Naive B cell (primary cell): ENCODE data around the gene EN2. TPM values are rescaled to one million over a fixed set of nuclear protein-coding genes. Genes with fewer than 3 reads are reported as not detected.
A peak's percentile ranks its signal among the peaks of the same experiment; 100 is the strongest.

Source experiments
- ATAC-seq, 2 donors: fragments of 150-1000 bp; cut with Tn5 transposase; 2 replicates each; pipeline ENCODE4 v1.10.0; 2021; ENCODE audit warnings: low read depth in 2 of 2, mild to moderate bottlenecking in 2 of 2, moderate library complexity in 2 of 2
- DNase-seq: peaks from one replicate; pipeline ENCODE4 v3.0.0; 2022
- H3K27ac Mint-ChIP-seq, 6 donors: one replicate each; pipeline ENCODE4 v1.8.0; 2020 to 2022; ENCODE audit warnings: mild to moderate bottlenecking in 6 of 6, mixed read lengths in 6 of 6, moderate library complexity in 5 of 6, inconsistent platforms in 2 of 6
- H3K27me3 Mint-ChIP-seq, 3 donors: one replicate each; pipeline ENCODE4 v1.8.0; 2021 to 2022; ENCODE audit warnings: mixed read lengths in 3 of 3, mild to moderate bottlenecking in 1 of 3
- H3K36me3 Mint-ChIP-seq, 2 donors: one replicate each; pipeline ENCODE4 v1.8.0; 2020 to 2022; ENCODE audit warnings: mixed read lengths in 2 of 2, inconsistent platforms in 1 of 2, mild to moderate bottlenecking in 1 of 2
- H3K4me1 Mint-ChIP-seq, 3 donors: one replicate each; pipeline ENCODE4 v1.8.0; 2020 to 2022; ENCODE audit warnings: mixed read lengths in 3 of 3, inconsistent platforms in 1 of 3, mild to moderate bottlenecking in 1 of 3, moderate library complexity in 1 of 3
- H3K4me3 Mint-ChIP-seq, 8 donors: one replicate each; pipeline ENCODE4 v1.8.0; 2020 to 2022; ENCODE audit warnings: mild to moderate bottlenecking in 8 of 8, mixed read lengths in 8 of 8, moderate library complexity in 8 of 8, inconsistent platforms in 2 of 8
- H3K9me3 Mint-ChIP-seq, 7 donors: one replicate each; pipeline ENCODE4 v1.8.0; 2020 to 2022; ENCODE audit warnings: mixed read lengths in 7 of 7, mild to moderate bottlenecking in 5 of 7, inconsistent platforms in 2 of 7, moderate library complexity in 1 of 7
- polyA plus RNA-seq, 6 donors: library from polyadenylated mRNA; unstranded; fragments of 300-500 nt; fragmentation: Illumina TruSeq; gene quantifications; one replicate each; pipeline ENCODE4 v1.2.3, GENCODE V29; 2021; ENCODE audit warnings: low read depth in 6 of 6

EN2 gene
- polyA plus RNA-seq, 6 donors from 2014 or later = not detected

DNA sequence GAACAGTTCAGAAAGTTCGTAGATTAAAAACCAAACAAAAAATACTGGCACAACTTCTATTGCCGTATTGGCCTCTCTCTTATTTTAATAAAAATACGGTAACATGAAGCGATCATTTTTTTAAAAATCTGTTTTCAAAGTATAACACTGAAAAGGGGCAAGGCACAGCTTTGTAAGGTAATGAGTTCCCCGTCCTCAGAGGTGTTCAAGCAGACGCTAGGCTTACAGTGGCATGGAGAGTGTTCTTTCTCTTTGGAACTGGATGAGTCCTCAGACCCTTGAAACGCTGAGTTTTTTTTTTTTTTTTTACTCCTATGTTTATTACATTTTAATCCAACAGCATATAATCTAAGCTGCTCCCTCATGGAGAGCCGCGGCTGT, 7.8 kb downstream of the EN2 start:
- Mint-ChIP-seq H3K36me3 (peaks cover 0 to 8% of the 10 kb centered on the region in 2 donors), H3K4me3 (peak overlapping the region in 5 of 8 donors; percentile 16 to 69 (median 49)), H3K9me3 (peaks cover 0 to 9% (median 3%) of the 10 kb centered on the region in 7 donors), H3K27ac (peak overlapping the region in 2 of 6 donors; percentile 36 to 72), H3K4me1 (peaks cover 8 to 33% (median 23%) of the 10 kb centered on the region in 3 donors), H3K27me3 (peaks cover 59 to 93% (median 69%) of the 10 kb centered on the region in 3 donors)
- no peak for DNase-seq
- no peak for ATAC-seq

DNA sequence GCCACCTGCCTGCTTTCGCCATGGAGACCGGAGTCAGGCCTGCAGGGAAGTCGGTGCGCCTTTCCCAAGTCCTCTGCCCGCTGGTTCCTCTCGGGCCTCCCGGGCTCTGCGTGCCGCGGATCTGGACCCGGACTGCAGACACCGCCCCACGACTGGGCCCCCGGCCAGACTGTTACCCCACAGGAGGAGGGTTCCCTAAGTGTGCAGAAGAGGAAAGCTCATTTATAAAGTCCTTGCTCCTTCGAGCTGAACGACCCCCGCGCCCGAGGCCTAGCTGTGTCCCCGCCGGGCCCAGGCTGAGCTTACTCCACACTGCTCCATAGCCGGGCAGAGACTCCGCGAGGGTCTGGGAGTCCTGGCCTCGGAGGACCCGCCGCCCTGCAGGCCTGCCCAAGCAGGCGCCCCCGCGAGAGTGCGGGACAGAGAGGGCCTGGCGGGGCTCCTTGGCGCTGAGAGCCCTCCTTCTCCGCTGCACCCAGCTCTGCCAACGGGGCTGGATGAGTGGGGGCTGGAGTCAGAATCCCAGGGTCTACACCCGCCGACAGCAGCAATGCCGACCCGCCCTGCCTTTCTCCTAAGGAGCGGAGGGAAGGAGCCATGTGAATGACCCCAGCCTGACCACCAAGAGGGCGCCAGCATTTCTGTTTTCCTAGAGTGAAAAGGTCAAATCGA, 8.3 kb downstream of the EN2 start:
- H3K27ac Mint-ChIP-seq = peak overlapping the region in 2 of 6 donors; percentile 10 to 47
- peaks cover 0 to 9% (median 1%) of the 10 kb centered on the region in 7 donors for H3K9me3 Mint-ChIP-seq
- ATAC-seq (no peak), DNase-seq (no peak)
- peaks cover 59 to 93% (median 69%) of the 10 kb centered on the region in 3 donors for H3K27me3 Mint-ChIP-seq
- peaks cover 11 to 33% (median 23%) of the 10 kb centered on the region in 3 donors for H3K4me1 Mint-ChIP-seq
- H3K4me3 Mint-ChIP-seq = peak overlapping the region; percentile 29 to 77 (median 68)
- peaks cover 0 to 13% of the 10 kb centered on the region in 2 donors for H3K36me3 Mint-ChIP-seq

DNA sequence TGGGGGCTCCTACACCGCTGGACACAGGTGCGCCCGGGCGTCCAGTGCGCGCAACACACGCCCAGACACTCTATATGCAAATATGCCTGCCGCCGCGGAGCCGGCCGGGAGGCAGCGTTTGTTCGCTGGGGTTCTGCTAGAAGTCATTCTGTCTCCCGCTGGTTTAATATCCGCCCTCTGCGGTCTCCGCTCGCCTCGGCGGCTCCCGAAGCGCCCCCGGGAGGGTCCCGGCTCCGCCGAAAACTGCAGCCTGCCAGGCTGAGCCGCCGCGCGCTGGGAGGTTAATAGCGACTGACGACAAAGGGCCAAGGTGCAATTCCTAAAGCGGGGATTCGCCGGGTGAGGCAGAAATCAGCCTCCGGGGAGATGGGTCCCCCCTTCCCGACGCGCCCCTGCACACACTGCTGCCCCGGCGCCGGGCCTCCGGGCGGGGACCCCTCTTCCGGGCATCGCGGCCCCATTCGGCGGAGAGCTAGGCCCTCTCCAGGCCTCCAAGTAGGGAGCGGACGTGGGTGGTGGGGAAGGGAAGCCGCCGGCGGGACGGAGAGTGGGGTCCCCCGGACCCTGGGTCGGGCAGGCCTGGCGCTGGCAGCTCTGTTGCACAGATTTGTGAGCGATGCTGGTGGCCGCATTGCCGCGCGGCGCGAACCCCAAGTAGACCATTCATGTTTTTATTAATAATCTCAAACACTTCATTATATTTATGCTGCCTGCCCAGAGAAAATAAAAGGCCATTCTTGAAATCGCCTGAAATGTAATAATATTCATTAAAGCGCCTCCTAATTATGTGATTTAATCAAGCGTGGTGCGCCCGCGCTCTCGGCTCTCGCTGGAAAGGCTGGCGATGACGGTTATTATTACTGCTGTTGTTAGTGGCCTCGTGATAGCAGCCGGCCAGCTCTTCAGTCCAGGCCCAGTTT, 9.1 kb downstream of the EN2 start:
- peak overlapping the region; percentile 60 to 84 (median 71) for H3K4me3 Mint-ChIP-seq
- H3K36me3 Mint-ChIP-seq = peaks cover 0 to 7% of the 10 kb centered on the region in 2 donors
- peak overlapping the region in 3 of 6 donors; percentile 10 to 86 (median 47) for H3K27ac Mint-ChIP-seq
- H3K9me3 Mint-ChIP-seq = peaks cover 0 to 10% (median 1%) of the 10 kb centered on the region in 7 donors
- peaks cover 12 to 33% (median 23%) of the 10 kb centered on the region in 3 donors for H3K4me1 Mint-ChIP-seq
- no peak for DNase-seq
- peak; percentile 50 to 51 for ATAC-seq
- peaks cover 61 to 93% (median 69%) of the 10 kb centered on the region in 3 donors for H3K27me3 Mint-ChIP-seq

DNA sequence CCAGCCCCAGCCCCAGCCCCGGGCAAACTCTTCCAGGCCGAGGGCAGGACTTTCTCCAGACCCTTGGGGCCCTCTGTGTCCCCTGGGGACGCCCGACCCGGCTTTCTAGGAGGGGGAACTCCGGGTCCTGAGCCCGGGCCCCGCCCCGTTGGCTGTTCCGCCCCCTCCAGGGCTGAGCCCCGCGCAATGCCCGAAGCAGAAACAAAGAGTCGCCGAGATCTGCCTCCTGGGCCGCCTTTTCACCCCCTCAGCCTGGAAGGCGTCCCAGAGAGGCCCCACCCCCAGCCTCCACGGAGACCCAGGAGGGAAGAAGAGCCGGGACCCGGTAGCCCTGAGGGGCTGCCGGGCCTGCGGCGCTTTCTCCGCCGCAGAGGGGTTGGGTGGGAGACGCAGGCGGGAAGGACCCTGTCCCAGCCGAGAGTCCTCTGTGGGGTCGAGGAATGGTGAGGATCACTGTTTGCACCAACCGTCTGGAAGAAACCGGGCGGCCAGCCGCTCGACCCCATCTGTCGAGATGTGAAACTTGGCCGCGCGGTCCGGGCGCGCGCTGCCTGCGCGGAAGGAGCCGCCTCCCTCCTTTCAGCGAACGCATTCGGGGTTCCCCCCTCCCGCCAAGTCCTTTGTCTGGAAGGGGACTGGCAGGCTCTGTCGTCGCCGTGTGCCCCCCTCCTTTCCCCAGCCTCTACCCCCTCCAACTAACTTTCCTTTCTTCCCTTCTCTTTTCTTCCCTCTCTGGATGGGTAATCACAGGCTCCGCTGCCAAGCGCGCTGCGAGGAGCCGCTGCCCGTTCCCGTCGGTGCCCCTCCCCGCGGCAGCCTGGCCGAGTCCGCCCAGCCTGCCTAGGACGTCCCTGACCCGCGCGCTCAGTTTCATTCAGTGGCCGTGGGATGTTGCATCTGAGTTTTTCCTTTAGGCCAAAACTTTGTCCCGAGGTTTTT, 10.2 kb downstream of the EN2 start:
- no peak for DNase-seq
- peak overlapping the region; percentile 60 to 84 (median 74) for H3K4me3 Mint-ChIP-seq

DNA sequence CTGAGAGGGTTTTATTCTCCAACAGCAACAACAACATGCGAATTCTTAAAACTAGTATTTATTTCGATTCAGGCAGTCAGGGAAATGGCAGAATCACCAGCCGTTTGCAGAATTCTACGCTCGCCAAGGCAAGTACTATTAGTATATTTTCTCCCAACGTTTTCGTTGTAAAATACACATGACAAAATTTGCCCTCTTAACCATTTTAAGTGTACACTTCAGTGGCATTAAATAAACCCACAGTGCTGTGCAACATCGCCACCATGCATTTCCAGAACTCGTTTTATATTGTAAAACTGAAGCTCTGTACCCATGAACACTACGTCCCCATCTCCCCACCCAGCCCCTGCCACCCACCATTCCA, 10.8 kb downstream of the EN2 start:
- Mint-ChIP-seq H3K4me1 (peaks cover 16 to 27% (median 23%) of the 10 kb centered on the region in 3 donors), H3K9me3 (peaks cover 0 to 10% (median 5%) of the 10 kb centered on the region in 7 donors), H3K36me3 (peaks cover 0 to 6% of the 10 kb centered on the region in 2 donors), H3K27ac (peak overlapping the region in 3 of 6 donors; percentile 21 to 53 (median 51)), H3K4me3 (peak overlapping the region in 7 of 8 donors; percentile 56 to 83 (median 74)), H3K27me3 (peaks cover 66 to 96% (median 71%) of the 10 kb centered on the region in 3 donors)
- DNase-seq (no peak), ATAC-seq (no peak)

More for the DNA sequence above, 10.2 kb downstream of the EN2 start:
- peaks cover 0 to 6% of the 10 kb centered on the region in 2 donors for H3K36me3 Mint-ChIP-seq
- H3K27me3 Mint-ChIP-seq = peaks cover 64 to 96% (median 71%) of the 10 kb centered on the region in 3 donors
- H3K9me3 Mint-ChIP-seq = peaks cover 0 to 10% (median 3%) of the 10 kb centered on the region in 7 donors
- peaks cover 16 to 29% (median 23%) of the 10 kb centered on the region in 3 donors for H3K4me1 Mint-ChIP-seq
- ATAC-seq = peak; percentile 58 to 62
- peak overlapping the region in 3 of 6 donors; percentile 51 to 86 (median 53) for H3K27ac Mint-ChIP-seq

DNA sequence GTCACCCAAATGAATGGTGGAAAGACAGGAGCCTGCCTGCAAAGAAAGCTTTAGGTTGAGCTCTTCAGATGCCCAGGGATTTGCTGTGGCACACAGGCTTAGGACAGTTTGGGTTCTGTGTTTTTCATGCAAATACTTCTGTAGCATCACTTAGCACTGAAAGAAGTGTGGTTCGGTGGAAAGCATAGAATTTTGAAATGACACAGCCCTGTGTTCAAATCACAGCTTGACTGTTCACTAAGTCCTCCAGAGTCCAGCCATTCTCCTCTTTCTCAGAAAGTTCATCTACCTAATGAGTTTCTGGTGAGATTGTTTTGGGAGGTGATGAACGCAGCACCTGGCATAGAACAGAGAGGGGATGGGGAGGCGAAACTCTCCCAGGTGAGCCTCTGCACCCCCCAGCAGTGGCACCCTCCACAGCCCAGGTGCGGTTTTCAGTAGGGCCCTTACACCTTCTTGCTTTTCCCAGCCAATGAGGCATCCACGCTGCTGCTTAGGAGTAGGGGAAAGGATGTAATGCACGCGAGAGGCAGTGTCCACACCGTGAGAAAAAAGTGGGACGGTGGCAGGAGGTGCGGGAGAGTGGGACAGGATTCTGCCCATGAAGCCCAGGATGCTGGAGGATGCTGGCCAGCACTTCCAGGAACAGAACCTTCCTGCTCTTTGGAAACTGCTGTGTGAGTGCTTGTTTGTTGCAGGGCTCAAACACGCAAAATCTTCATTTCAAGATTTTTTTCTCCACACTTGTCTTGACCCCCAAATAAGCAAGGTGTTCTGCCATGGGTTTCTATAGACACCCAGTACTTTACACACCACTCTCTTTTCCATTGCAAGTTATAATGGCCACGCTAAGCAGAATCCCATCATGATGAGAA, 11.6 kb downstream of the EN2 start:
- Mint-ChIP-seq H3K4me1 (peaks cover 16 to 26% (median 23%) of the 10 kb centered on the region in 3 donors), H3K27me3 (peaks cover 67 to 98% (median 72%) of the 10 kb centered on the region in 3 donors), H3K9me3 (peaks cover 0 to 10% (median 5%) of the 10 kb centered on the region in 7 donors), H3K4me3 (peak overlapping the region in 7 of 8 donors; percentile 42 to 83 (median 66)), H3K36me3 (peaks cover 0 to 6% of the 10 kb centered on the region in 2 donors), H3K27ac (peak overlapping the region in 3 of 6 donors; percentile 53 to 82 (median 56))
- DNase-seq (no peak), ATAC-seq (no peak)

DNA sequence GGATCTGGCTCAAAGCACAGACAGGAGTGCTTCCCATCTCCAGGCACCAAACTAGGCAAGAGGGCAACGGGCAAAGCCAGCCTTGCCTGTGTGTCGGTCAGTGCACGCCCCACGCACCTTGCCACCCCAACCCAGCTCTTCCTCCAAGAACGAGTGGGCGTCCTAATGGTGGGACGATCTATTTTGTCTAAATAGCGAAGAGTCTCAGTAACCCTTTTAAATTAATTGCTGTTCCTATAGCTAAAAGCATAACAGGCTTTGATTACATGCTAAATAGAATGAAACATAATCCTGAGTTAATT, 12.2 kb downstream of the EN2 start:
- no peak for ATAC-seq
- peaks cover 16 to 21% (median 21%) of the 10 kb centered on the region in 3 donors for H3K4me1 Mint-ChIP-seq
- peak overlapping the region in 1 of 6 donors; percentile 82 for H3K27ac Mint-ChIP-seq
- H3K9me3 Mint-ChIP-seq = peaks cover 0 to 8% (median 4%) of the 10 kb centered on the region in 7 donors
- H3K36me3 Mint-ChIP-seq = peaks cover 0 to 9% of the 10 kb centered on the region in 2 donors
- H3K4me3 Mint-ChIP-seq = peak overlapping the region in 2 of 8 donors; percentile 21 to 69
- no peak for DNase-seq
- H3K27me3 Mint-ChIP-seq = peaks cover 71 to 100% (median 72%) of the 10 kb centered on the region in 3 donors

DNA sequence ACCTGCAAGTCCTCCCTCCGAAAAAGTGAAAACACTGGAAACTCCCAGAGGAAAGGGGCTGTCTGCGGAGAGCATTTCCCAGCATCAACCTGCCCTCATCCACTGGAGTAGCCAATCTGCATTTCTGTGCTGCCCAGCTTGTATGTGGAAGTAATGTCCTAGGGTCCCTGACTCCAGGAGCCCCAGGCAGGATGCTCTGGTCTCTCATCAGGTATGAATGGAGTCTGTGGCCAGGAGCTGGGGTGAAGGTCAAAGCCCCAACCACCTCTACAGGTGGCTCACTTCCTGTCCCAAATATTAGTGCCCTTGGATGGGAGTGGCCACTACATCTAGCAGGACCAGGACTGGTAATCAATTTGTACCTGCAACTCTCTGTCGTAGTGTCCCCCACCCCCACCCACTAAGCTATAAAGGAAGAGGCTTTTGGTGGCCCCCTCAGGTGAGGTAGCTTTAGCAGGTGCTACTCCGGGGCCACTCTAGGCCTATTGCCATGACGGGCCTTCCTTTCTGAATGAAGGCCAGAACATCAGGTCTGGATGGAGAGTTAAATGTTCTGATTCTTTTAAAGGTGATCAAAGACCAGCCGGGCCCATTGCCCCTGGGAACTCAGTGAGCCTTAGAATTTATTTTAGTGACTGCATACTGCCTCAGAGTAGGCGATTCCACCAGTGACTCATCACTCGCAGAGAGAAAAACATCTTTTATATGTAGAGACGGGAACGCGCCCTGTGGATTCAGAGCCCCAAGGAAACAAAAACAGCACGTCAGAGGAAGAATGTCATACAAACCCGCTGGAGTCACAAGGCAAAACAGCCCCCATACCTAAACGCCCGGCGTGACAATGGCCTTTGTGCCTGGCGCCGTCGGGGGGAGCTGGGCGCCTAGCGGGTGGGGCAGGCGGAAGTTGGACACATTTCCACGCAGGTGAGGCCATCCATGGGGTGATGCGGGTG, 13.0 kb downstream of the EN2 start:
- Mint-ChIP-seq H3K4me3 (peak overlapping the region in 2 of 8 donors; percentile 24 to 40), H3K27ac (peak overlapping the region in 3 of 6 donors; percentile 58 to 91 (median 87))
- ATAC-seq = no peak

DNA sequence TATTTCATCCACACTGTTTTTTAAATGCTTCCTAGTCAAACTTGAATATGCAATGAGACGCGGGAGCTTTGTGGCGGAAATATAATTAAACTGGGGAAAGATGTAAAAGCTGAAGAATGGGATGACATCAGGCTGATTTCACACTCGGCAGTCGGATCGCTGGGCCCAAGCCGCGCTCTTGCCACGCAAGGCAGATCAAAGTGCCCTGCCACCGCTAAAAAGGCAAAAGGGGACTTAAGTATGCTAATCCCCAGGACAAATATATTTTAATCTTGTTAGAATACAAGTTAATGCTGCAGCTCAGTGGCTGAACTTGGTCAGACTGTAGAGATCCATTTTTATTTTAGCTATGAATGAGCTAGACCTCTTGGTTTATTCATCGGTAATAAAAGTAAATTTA, 13.8 kb downstream of the EN2 start:
- Mint-ChIP-seq H3K27me3 (peaks cover 83 to 100% (median 86%) of the 10 kb centered on the region in 3 donors), H3K36me3 (peaks cover 0 to 21% of the 10 kb centered on the region in 2 donors), H3K9me3 (peaks cover 0 to 21% (median 12%) of the 10 kb centered on the region in 7 donors), H3K4me1 (peaks cover 9 to 16% (median 11%) of the 10 kb centered on the region in 3 donors), H3K27ac (no peak overlapping the region), H3K4me3 (no peak overlapping the region)
- ATAC-seq (no peak), DNase-seq (no peak)

More for the DNA sequence above, 13.0 kb downstream of the EN2 start:
- no peak for DNase-seq
- Mint-ChIP-seq H3K4me1 (peaks cover 16% of the 10 kb centered on the region in 3 donors), H3K9me3 (peaks cover 0 to 13% (median 8%) of the 10 kb centered on the region in 7 donors), H3K27me3 (peaks cover 75 to 100% (median 78%) of the 10 kb centered on the region in 3 donors), H3K36me3 (peaks cover 0 to 17% of the 10 kb centered on the region in 2 donors)

DNA sequence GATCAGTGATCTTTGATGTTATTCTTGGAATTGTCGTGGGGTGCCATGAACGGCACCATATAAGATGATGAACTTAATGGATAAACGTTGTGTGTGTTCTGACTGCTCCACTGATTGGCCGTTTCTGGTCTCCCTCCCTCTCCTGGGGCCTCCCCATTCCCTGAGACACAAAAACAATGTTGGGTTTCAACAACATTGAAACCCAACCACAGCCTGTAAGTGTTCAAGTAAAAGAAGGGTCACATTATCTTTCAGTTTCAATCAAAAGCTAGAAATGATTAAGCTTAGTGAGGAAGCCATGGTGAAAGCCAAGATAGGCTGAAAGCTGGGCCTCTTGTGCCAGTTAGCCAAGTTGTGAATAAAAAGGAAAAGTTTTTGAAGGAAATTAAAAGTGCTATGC, 19.5 kb downstream of the EN2 start:
- Mint-ChIP-seq H3K27ac (no peak overlapping the region), H3K4me3 (no peak overlapping the region), H3K27me3 (peaks cover 79 to 86% (median 86%) of the 10 kb centered on the region in 3 donors), H3K4me1 (peaks cover 0 to under 1% (median 0%) of the 10 kb centered on the region in 3 donors), H3K36me3 (peaks cover 0 to 15% of the 10 kb centered on the region in 2 donors), H3K9me3 (peaks cover 0 to 21% (median 15%) of the 10 kb centered on the region in 7 donors)
- DNase-seq (no peak), ATAC-seq (no peak)

DNA sequence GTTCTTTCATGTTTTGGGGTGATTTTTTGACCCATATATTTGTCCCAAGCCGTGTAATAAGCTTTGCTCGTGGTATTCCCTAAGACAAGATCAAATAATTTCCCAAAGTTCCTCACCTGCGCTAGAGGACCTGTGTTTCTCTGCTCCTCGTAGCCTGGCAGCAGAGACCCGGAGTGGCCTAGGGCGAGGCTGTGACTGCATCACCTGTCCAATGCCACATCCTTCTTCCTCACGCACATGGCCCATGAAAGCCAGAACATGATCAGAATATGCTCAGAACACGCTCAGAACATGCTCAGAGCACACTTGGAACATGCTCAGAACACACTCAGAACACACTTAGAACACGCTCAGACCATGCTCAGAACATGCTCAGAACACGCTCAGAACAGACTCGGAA, 23.8 kb downstream of the EN2 start:
- Mint-ChIP-seq H3K4me1 (peaks cover 0 to 7% (median 0%) of the 10 kb centered on the region in 3 donors), H3K27ac (no peak overlapping the region), H3K27me3 (peaks cover 51 to 75% (median 55%) of the 10 kb centered on the region in 3 donors), H3K9me3 (peaks cover 0 to 11% (median 3%) of the 10 kb centered on the region in 7 donors), H3K36me3 (no peaks in the 10 kb centered on the region), H3K4me3 (peak overlapping the region in 1 of 8 donors; percentile 14)
- DNase-seq (no peak), ATAC-seq (no peak)
